Adrenal gland (tissue), 5 donors: ENCODE data around the gene C2orf49.

Experiments used
- POLR2A ChIP-seq, 2 donors: fragments of 450-650 bp; IDR thresholded peaks; one replicate each; pipeline ENCODE4 v1.6.1; 2017; ENCODE audit warnings: antibody characterized with exemption in 2 of 2, mild to moderate bottlenecking in 2 of 2, moderate library complexity in 1 of 2
- TF ChIP-seq, protein P1 (sequence below), 6 experiments: fragments of 450-650 bp in 4 of 6; fragments of 200-600 bp in 2 of 6; sonication (generic) in 1 of 6; IDR thresholded peaks; 1 replicate in 5 of 6; 2 replicates in 1 of 6; pipeline versions ENCODE4 v1.5.1 to v1.8.0; 2016 to 2021; ENCODE audit warnings: antibody characterized with exemption in 6 of 6, mild to moderate bottlenecking in 2 of 6, moderate library complexity in 1 of 6
- donor health status: DM: no; HTN: no; CAD: no.

DNA sequence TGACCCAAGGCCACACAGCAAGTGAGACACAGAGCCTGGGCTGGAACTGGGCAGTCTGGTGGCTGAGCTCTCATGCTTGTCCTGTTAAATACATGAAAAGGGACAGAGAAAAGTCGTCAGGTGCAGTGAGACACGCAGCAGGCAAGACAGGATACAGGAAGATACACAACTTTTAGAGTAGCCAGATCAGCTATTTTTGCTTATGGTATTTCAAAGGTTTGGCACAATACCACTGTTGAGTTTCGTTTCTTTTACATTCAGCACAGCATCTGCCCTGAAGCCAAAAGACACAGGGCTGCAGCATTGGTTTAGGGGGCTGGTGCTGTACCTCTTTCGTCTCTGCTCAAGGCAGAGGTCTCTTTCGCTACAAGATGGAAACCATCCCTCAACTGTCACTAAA lies 47.5 kb downstream of the C2orf49 start:
- TF ChIP-seq, protein P1, sequence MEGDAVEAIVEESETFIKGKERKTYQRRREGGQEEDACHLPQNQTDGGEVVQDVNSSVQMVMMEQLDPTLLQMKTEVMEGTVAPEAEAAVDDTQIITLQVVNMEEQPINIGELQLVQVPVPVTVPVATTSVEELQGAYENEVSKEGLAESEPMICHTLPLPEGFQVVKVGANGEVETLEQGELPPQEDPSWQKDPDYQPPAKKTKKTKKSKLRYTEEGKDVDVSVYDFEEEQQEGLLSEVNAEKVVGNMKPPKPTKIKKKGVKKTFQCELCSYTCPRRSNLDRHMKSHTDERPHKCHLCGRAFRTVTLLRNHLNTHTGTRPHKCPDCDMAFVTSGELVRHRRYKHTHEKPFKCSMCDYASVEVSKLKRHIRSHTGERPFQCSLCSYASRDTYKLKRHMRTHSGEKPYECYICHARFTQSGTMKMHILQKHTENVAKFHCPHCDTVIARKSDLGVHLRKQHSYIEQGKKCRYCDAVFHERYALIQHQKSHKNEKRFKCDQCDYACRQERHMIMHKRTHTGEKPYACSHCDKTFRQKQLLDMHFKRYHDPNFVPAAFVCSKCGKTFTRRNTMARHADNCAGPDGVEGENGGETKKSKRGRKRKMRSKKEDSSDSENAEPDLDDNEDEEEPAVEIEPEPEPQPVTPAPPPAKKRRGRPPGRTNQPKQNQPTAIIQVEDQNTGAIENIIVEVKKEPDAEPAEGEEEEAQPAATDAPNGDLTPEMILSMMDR (IDR thresholded peaks at IDR 0.05) = no peak
- no peak for TF ChIP-seq POLR2A (IDR thresholded peaks at IDR 0.05)
